PC-9 (cell line): ENCODE results near the gene LRP2. TPM values are rescaled to one million over a fixed set of nuclear protein-coding genes. Genes with fewer than 3 reads are reported as not detected.

Experiments
- BruUV-seq: library from RNA; stranded (reverse); fragments of 400-500 nt; replicated peaks from 2 replicates; lab custom pipeline; 2021; lab: Mats Ljungman, UMichigan
- CTCF ChIA-PET: fragments of 300-600 bp; sonication (Branson Sonifier 250); formaldehyde crosslinking; loops from one replicate; lab custom pipeline; 2022; ENCODE audit warnings: antibody characterized with exemption; lab: Charles Lee
- POLR2A ChIA-PET: fragments of 300-600 bp; sonication (Branson Sonifier 250); formaldehyde crosslinking; loops from one replicate; lab custom pipeline; 2022; ENCODE audit warnings: antibody characterized with exemption; ENCODE audit not compliant: unreplicated experiment; lab: Charles Lee
- DNase-seq, 2 experiments: peaks; one replicate each; pipeline versions ENCODE4 v3.0.0 to v3.0.0-alpha.2; 2015 to 2022; ENCODE audit warnings: mixed read lengths in 1 of 2
- H2AFZ ChIP-seq: fragments of 200-600 bp; sonication (generic); 2 replicates; pipeline ENCODE4 v1.8.1; 2017; ENCODE audit warnings: antibody characterized with exemption
- H3F3A ChIP-seq: fragments of 200-600 bp; sonication (generic); 2 replicates; pipeline ENCODE4 v1.8.1; 2017; ENCODE audit warnings: antibody characterized with exemption, mild to moderate bottlenecking, low read depth; ENCODE audit not compliant: insufficient read depth
- H3K27ac ChIP-seq: fragments of 200-600 bp; sonication (generic); 2 replicates; pipeline ENCODE4 v1.6.1; 2016; ENCODE audit warnings: mixed run types
- H3K27me3 ChIP-seq: fragments of 200-600 bp; sonication (generic); 2 replicates; pipeline ENCODE4 v1.6.1; 2016; ENCODE audit warnings: low read depth, mixed run types; ENCODE audit not compliant: insufficient read depth
- H3K36me3 ChIP-seq: fragments of 200-600 bp; sonication (generic); 2 replicates; pipeline ENCODE4 v1.6.1; 2016; ENCODE audit warnings: low read depth, mixed run types
- H3K4me1 ChIP-seq: fragments of 200-600 bp; sonication (generic); replicated peaks from 2 replicates; pipeline ENCODE4 v1.6.1; 2016; ENCODE audit warnings: mixed run types; ENCODE audit not compliant: insufficient read depth
- H3K4me2 ChIP-seq: fragments of 200-600 bp; sonication (generic); 2 replicates; pipeline ENCODE4 v1.6.1; 2017; ENCODE audit warnings: mixed run types
- H3K4me3 ChIP-seq: fragments of 200-600 bp; sonication (generic); 2 replicates; pipeline ENCODE4 v1.6.1; 2016; ENCODE audit warnings: mixed run types
- H3K79me2 ChIP-seq: fragments of 200-600 bp; sonication (generic); 2 replicates; pipeline ENCODE4 v1.6.1; 2017; ENCODE audit warnings: low read depth, mixed run types
- H3K9me2 ChIP-seq: fragments of 200-600 bp; sonication (generic); 2 replicates; pipeline ENCODE4 v1.8.1; 2017; ENCODE audit warnings: mild to moderate bottlenecking; ENCODE audit not compliant: insufficient read depth
- H3K9me3 ChIP-seq: fragments of 200-600 bp; sonication (generic); 2 replicates; pipeline ENCODE4 v1.8.1; 2016; ENCODE audit warnings: low read depth; ENCODE audit not compliant: insufficient read depth
- H4K20me1 ChIP-seq: fragments of 200-600 bp; sonication (generic); 2 replicates; pipeline ENCODE4 v1.8.1; 2017; ENCODE audit not compliant: insufficient read depth
- CTCF ChIP-seq: fragments of 200-600 bp; sonication (generic); conservative IDR thresholded peaks from 2 replicates; pipeline ENCODE4 v1.6.1; 2017; ENCODE audit warnings: mixed run types, antibody characterized with exemption, mild to moderate bottlenecking, moderate library complexity
- EZH2 ChIP-seq: fragments of 200-600 bp; sonication (generic); IDR thresholded peaks from 2 replicates; pipeline ENCODE4 v1.8.0; 2017; ENCODE audit warnings: antibody characterized with exemption, low read depth
- intact Hi-C: fragments of 100-400 bp; cut with micrococcal nuclease; formaldehyde crosslinking; loops from one replicate; pipeline ENCODE4 v1.10.0; 2022; ENCODE audit not compliant: unreplicated experiment
- total RNA-seq: library from RNA; stranded (reverse); gene quantifications from 2 replicates; pipeline ENCODE4 v1.2.3, GENCODE V29; 2021

Gene LRP2
- total RNA-seq, 1 experiment from 2014 or later, result not detected

DNA sequence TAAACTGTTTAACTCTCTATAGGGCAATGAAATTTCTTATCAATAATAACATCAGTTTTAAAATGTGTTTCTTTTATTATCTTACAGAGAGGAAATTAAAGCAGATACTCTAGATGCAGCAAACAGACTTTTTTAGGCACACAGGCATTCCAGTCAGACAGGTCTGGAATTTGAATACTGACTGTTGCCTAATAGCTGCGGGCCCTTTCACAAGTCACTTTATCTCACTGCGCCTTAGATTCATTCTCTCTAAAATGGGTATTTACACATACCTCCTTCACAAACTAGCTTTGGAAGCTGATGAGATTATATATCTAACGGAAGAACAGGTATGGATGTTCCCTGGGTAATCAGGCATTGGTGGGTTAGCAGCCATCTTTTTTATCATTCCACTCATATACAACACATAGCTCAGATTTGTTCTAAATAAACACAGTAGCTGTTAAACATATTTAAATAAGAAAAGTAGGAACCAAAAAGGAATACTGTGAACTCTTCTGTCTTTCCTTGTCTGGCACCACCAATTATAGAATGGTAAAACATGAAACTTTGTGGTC is 104.2 kb downstream of the LRP2 start:
- no peak for TF ChIP-seq CTCF
- TF ChIP-seq EZH2, result no peak
- CTCF ChIA-PET, result no interaction called here
- peak in 1 of 2 experiments; percentile 51 for DNase-seq
- intact Hi-C loops, result no loop called here
- BruUV-seq, result no TSS peak
- H2AFZ ChIP-seq, result no peak overlapping the region; the same call in 1 of the 2 replicates
- H4K20me1 ChIP-seq, result no peaks in the 10 kb centered on the region
- H3K79me2 ChIP-seq, result no peaks in the 10 kb centered on the region
- H3K27me3 ChIP-seq, result no peaks in the 10 kb centered on the region
- H3K27ac ChIP-seq, result no peak overlapping the region
- no peaks in the 10 kb centered on the region for H3F3A ChIP-seq
- no peaks in the 10 kb centered on the region for H3K9me2 ChIP-seq
- no peaks in the 10 kb centered on the region for H3K9me3 ChIP-seq
- no peak overlapping the region for H3K4me2 ChIP-seq
- H3K4me1 ChIP-seq, result no peaks in the 10 kb centered on the region
- H3K4me3 ChIP-seq, result no peak overlapping the region
- no peaks in the 10 kb centered on the region for H3K36me3 ChIP-seq
- POLR2A ChIA-PET, result interaction anchor here (0.5 kb wide), 1 partner anchor 13 kb away, joined by 3 read pairs; no protein-coding TSS in a partner anchor

DNA sequence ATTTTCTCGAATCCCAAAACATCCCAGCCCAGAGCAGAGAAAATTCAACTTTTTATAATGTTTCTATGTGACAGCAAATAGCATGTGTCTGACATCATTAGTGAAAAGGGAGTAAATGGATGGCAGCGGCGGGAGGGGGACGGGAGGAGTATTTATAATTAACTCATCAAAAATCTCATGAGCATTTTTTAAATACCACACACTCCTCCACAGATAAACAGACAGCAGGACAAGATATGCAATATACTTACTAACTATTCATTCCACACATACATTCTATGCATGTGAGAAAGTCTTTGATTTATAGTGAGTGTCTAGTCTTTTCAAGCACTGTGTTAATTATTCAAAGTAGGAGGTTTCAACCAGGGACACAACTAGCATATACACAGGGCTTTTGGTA is 107.6 kb downstream of the LRP2 start:
- no peaks in the 10 kb centered on the region for H3K4me1 ChIP-seq
- H3K27me3 ChIP-seq, result no peaks in the 10 kb centered on the region
- DNase-seq, result no peak
- no peaks in the 10 kb centered on the region for H3K36me3 ChIP-seq
- no TSS peak for BruUV-seq
- no peak overlapping the region for H3K27ac ChIP-seq
- no peaks in the 10 kb centered on the region for H4K20me1 ChIP-seq
- ChIA-PET POLR2A (no interaction called here), CTCF (no interaction called here)
- no peaks in the 10 kb centered on the region for H3F3A ChIP-seq
- H3K79me2 ChIP-seq, result no peaks in the 10 kb centered on the region
- no peak overlapping the region for H3K4me3 ChIP-seq
- intact Hi-C loops, result no loop called here
- no peak overlapping the region for H2AFZ ChIP-seq
- TF ChIP-seq CTCF (no peak), EZH2 (no peak)
- H3K9me3 ChIP-seq, result no peaks in the 10 kb centered on the region
- H3K9me2 ChIP-seq, result no peaks in the 10 kb centered on the region
- no peak overlapping the region for H3K4me2 ChIP-seq

DNA sequence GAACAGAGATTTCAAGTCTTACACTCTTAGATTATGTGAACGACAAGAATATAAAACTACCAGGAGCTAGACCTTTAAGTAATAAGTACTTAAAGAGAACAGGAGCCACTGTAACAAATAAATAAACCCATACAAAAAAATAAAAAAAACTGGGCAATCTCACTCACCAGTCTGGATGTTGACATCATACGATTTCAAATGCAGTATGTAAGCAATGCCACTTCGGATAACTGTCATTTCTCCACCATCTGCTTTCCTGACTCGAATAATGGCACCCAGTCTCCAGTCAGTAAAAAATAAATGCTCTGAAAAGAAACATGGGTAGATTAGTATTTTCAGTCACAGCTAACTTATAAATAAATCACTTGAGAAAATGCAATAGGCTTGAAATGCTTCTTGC is 115.1 kb downstream of the LRP2 start:
- Histone ChIP-seq H3K4me1 (no peaks in the 10 kb centered on the region), H3K9me3 (no peaks in the 10 kb centered on the region), H3K9me2 (no peaks in the 10 kb centered on the region), H3K79me2 (no peaks in the 10 kb centered on the region), H3K4me2 (no peak overlapping the region), H3K27me3 (no peaks in the 10 kb centered on the region), H3K36me3 (no peaks in the 10 kb centered on the region), H3K4me3 (no peak overlapping the region), H3F3A (no peaks in the 10 kb centered on the region), H4K20me1 (no peaks in the 10 kb centered on the region), H2AFZ (no peak overlapping the region), H3K27ac (no peak overlapping the region)
- no peak for DNase-seq
- CTCF ChIA-PET, result no interaction called here
- intact Hi-C loops, result no loop called here
- no TSS peak for BruUV-seq
- no peak for TF ChIP-seq CTCF
- TF ChIP-seq EZH2, result no peak
- POLR2A ChIA-PET, result no interaction called here
